HG02852 (cell line): Measurements from ENCODE around the gene CLMN.

Source experiments
- ATAC-seq: cut with Tn5 transposase; IDR thresholded peaks from one replicate; pipeline ENCODE4 v1.9.1; 2021; ENCODE audit warnings: mild to moderate bottlenecking, moderate library complexity; ENCODE audit not compliant: unreplicated experiment

Gene CLMN

DNA sequence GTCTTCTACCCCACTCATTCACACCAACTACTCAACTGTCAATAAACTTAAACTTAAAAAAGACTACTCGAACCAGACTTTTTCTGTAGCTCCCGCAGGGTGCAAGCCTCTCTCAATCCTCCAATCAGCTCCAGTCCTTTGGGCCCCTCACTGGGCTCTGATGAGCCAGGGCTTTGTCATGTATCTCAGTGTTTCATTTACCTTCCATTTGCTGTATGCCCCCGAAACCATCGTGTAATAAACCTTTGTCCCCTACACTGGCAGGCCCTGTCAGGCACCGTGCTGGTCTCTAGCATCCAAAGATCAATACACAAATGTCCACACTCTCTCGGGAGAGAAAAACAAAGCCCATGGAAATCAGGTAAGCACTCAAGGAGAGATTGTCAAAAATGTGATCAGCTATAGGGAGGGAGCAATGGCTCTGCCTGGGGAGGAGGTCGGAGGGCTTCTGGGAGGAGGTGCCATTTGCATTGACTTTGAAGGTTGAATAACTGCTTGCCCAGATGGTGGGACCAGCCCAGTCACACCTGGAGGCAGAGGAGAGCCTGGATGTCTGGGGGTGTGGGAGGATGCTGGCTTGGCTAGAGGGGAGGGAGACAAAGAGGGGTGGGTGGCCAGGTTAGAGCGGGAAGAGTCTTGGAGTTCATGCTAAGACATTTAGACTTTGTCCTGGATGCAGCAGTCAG lies 120.3 kb downstream of the CLMN start:
- ATAC-seq = no peak

DNA sequence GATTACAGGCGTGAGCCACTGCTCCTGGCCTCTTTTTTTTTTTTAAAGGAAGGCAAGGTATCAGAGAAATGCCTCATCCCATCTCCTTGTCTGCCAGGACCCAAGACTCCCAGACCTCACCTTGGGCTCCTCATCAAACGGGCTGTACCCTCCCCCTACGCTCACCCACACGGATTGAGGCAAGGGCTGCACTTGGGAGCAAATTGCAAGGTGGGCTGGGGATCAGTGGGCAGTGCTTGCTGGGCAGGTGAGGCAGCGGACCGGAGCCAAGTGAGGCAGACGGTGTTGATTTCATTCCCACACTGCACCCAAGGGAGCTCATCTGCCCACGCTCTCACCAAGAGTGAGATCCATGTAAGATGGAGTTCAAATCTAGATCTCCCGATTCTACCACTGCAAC lies 121.4 kb downstream of the CLMN start:
- no peak for ATAC-seq

DNA sequence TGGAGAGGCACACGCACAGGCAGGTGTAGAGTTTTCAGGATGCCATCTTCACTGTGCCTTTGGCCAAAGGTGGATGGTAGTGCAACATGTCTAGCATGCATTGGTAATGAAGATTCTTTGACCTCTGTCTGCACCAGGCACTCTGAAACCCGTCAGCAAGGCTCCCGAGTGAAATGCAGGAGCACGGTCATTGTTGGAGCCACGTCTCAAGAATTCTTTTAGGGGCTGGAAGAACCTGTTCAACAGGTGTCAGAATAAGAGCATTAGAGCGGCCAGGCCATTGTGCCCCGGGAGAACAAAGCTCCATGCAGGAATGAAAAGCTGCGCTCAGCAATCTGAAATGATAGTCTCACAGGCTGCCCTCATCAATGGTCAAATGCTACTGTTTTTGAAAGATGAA lies 122.2 kb downstream of the CLMN start:
- no peak for ATAC-seq

DNA sequence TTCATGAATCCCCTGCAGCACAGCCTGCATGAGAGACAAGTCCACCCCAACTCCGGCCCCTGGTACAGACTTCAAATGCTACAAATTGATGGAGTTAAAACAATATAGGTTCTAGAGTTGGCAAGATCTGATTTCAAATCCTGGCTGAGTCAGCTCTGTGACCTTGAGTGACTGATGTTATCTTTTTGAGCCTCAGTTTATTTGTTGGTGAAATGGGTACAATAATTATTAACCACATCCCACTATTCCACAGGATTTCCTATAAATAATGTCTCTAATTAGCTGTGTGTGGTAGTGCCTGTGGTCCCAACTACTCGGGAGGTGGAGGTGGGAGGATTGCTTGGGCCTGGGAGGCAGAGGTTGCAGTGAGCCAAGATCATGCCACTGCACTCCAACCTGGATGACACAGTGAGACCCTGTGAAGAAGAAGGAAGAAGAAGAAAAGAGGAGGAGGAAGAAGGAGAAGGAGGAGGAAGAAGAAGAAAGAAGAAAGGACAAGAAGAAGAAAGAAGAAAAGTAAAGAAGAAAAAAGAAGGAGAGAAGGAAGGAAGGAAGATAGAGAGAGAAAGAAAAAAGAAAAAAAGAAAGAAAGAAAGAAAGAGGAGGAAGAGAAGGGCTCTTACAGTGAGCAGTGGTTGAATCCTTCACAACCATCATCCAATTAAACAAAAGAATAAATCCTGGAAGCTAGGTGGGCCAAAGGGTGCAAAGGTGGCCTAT lies 122.7 kb downstream of the CLMN start:
- no peak for ATAC-seq

DNA sequence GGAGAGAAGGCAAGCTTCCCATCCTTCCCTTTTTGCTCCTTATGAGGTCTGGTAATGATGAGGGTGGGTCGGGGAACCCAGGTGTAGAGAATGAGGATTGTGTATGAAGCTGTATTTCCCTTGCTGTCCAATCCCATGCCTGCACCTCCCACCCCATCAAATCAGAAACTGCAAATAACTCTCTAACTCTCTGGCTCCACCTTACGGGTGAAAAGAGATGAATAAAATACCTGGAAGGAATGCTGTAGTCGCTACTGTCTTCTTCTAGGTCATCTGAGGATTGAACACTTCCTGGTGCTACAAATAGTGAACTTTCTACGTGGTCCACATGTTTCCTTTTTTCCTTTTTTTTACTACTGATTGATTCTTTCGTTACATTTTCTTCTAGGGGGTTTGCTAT lies 123.4 kb downstream of the CLMN start:
- no peak for ATAC-seq

DNA sequence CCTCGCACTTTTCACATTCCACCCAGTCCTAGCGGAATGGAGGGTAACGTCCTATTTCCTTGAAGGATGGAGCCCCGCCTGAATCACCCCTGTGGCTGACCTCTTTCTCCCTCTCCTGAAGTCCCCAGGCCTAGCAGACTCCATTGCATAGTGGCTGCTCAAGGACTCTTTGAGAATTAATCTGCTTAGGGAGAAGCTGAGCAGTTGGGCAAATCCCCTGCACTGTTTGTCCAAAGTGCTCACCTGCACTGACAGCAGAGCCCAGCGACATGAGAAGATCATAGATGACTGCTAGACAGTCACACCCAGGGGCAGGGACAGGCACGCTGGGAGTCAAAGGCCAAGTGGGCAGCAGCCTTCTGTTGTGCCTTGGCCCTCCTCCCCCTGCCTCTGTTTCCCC lies 124.7 kb downstream of the CLMN start:
- no peak for ATAC-seq

DNA sequence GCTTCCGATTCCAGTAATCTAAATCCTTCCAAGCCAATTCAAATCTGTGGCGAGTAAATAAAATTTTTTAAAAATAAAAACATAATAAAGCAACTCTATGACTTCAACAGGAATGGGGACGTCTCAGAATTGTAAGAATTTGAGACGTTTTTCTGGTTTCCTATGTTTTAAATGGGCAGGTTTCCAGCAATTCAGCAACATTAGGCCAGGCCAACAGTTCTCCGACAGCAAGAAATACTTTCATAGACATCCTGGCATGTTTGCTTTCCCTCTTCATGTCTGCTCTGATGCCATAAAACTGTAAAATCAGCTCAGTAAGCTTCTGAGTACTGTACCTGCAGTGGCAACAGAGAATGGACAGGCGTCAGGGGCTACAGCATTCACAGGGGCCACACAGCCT lies 126.6 kb downstream of the CLMN start:
- ATAC-seq = no peak

DNA sequence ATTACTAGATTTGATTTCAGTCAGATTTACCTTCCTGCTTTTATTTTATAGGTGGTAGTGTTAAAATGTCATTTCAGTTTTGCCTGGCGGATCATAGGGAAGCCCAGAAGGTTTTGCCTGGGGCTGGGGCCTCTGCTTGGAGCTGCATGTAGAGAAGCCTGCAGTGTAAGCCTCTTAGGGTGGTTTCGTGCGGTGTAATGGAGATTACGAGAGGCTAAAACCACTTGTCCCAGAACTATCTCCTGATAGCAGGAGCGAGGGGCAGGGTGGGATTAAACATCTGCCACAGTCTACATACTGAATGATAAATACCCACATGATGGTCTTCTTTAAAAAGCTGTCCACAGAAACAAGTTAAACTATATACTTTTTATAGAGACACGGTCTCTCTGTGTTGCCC lies 127.4 kb downstream of the CLMN start:
- no peak for ATAC-seq

DNA sequence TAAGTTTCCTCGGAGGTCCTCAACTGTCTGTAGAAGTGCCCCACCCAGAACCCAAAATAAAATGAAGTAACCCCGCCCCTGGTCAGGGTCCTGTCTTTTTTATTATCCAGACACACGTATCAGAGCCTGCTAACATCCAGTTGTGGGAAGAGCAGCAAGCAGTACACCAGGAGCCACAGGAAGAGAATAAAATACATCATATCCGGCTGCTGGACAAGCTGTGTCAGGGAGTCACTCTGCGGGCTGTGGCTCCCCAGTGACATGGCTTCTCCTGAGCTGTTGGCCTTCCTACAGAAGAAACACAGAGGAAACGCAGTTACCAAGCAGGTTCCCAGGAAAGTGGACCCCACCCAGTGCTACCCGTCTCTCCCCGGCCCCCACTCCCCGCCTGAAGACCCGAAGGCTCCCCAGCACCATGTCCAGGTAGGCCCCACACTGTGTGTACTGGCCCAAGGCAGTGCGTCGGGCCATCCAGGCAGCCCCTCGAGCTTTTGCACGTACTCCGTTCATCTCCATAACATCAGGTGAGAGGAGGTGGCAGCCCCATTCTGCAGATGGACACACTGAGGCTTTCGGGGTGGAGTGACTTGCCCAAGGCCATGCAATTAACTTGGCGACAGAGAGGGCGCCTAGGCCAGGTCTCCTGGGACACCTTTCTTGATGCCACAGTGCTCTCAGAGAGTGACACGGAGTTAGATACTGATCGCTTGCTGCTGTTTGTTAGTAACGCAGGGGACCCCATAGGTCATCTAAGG lies 128.1 kb downstream of the CLMN start:
- no peak for ATAC-seq

DNA sequence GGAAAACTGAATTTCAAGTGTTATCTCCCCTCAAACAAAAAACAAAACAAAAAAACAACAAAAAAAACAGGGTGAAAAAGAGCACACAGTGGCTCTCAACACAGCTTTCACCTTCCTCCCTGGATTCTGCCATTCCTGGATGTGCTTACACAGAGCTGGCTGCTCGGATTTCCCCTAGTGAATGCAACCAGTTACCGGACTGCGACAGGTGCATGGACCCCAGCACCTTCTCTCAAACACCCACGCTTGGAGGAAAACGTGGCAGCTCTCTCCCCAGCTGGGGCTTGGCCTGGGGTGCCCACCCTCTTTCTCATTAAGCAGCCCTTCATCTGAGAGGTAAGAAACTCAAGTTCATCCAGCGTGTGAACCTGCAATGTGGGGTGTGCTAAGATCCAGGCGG lies 128.9 kb downstream of the CLMN start:
- no peak for ATAC-seq

DNA sequence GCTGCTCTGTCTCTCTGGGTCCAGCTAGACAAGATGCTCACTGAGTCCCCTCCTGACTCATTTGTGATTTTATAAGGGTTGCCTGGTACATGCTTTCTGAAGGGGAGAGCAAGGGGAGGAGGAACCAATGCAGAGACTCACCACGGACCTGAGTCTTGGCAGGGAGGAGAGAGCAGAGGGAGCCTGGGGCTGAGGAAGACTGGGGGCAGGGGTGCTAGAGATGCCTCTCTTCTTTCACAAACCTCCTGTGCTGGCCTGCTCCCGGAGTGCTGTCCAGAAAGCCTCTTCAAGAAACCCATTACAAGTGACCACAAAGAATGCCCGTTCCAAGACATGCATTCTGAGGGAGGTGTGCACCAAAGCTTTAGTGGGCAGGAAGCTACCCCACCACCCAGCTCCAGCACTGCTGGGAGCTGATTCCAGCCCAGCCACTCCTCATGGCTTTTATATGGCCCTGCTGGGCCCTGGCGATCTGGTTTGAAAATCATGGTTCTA lies 129.3 kb downstream of the CLMN start:
- no peak for ATAC-seq

DNA sequence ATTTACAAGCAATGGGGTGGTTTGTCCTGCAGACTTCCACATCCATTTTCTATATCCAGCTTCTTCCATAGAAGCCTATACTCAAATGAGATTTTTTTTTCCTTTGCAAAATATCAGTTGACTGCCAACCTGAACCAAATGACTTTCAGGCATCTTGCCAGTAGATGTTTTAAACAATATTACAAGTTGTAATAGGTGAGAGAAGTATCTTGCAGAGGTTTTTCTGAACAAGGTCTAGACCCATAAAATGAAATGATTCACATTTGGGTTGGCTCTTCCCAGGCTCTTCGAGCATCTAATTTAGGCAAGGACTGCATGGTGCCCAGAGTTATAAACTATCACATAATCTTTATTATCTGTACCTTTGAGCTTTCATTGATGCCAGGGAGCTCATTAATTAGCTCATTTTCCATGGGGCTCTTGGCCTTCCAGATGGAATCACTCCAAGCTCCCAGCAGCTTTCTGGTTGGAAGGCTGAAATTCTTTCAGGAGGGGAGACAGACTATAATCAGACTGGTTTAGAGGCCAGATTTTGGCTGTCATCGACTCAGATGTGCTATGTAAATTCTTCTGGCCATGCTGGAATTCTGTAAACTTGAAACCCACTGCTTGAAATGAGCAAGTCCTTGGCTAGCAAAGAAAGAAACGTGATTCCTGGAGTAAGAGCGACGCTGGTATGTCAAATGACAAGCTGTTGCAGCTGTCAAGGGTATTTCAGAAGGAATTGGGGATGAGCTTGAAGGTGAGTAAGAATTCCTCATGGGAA lies 130.2 kb downstream of the CLMN start:
- ATAC-seq = no peak

DNA sequence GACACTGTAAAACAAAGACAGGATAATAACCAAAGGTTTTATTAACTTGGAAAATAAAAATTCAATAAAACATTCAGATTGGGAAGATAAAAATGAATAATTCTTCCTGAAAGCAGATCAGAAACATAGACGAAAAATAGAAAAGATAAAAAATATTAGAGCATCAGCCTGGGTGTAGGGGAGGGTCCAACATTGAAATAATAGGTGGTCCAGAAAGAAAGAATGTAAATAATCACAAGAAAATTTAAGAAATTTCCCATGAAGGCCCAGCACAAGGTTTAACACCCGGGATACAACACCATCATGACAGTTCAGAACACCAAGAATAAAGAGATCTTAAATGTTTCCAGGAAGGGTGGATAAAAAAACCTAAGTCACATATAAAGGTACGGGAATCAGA lies 131.3 kb downstream of the CLMN start:
- ATAC-seq = no peak

DNA sequence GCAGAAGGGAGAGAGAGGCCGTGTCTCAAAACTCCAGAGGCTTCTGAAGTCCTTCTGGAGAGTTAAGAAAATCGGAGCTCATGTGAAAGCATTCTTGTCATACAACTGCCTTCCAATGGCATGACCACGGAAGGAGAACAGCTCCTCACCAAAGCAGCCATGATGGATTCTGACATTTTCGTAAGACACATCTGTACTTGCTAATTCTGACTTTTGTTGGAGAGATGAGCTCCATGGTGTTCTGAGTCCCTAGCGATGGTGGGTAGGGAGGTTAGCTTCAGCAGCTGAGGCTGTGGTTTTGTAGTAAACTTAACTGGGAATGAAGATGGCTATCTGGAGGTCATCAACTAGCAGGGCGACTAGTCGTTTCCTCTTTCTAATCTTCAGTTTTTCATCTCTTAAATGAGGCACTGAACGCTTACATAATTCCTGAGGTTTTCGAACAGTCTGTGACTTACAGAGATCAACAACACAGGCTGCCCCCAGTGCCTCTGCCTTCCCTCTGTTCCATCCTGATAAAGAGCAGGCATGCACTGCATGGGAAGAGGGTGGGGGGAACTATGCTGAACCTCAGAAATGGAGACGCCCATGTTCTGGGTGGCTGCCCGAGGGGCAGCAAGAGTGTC lies 133.8 kb downstream of the CLMN start:
- no peak for ATAC-seq

DNA sequence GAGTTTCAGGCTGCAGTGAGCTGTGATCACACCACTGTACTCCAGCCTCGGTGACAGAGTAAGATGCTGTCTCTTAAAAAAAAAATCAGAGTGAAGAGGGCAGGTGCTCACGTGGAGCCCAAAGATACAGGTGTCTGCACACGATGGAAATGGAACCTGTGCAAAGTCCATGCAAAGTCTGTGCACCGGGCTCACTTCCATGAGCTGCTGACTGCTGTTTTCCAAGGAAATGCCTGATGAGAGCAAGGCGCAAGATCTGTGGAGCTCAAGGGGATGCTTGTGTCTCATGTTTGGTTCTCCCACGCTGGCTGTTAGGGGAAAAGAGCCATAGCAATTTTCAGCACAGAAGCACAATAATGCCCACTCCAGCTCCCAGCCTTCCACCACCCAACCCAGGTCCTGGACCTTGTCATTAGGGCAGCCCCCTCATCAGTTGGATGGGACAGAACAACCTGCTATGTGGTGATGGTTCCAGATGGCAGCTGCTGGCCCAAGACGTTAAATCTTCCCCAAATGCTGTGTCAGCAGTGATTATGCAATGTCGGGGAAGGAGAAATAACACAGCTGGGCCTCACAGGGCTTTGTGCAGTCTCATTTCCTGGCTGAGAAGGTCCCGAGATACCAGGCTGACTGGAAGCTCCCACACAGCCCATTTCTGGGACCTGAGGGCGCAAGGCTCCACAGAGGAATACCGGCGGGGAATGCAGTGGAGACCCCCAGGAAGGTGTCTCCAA lies 134.5 kb downstream of the CLMN start:
- ATAC-seq = no peak

DNA sequence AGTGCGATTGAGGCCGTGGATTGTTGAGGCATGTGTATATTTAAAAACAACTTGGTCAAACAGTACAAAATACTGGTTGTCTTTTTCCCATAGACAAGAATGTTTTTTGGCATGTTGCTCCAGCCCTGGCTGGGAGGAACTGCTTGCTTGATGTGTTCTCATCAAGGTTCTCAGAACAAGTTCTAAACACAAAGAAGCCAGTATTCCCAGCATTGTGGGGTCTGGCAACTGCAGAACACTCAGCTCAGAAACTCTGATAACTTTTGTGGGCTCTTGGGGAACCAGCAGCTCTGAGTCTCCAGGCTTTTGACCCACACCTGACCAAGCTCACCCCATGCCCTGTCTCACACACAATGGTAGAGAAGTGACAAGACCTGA lies 135.3 kb downstream of the CLMN start:
- ATAC-seq = no peak

DNA sequence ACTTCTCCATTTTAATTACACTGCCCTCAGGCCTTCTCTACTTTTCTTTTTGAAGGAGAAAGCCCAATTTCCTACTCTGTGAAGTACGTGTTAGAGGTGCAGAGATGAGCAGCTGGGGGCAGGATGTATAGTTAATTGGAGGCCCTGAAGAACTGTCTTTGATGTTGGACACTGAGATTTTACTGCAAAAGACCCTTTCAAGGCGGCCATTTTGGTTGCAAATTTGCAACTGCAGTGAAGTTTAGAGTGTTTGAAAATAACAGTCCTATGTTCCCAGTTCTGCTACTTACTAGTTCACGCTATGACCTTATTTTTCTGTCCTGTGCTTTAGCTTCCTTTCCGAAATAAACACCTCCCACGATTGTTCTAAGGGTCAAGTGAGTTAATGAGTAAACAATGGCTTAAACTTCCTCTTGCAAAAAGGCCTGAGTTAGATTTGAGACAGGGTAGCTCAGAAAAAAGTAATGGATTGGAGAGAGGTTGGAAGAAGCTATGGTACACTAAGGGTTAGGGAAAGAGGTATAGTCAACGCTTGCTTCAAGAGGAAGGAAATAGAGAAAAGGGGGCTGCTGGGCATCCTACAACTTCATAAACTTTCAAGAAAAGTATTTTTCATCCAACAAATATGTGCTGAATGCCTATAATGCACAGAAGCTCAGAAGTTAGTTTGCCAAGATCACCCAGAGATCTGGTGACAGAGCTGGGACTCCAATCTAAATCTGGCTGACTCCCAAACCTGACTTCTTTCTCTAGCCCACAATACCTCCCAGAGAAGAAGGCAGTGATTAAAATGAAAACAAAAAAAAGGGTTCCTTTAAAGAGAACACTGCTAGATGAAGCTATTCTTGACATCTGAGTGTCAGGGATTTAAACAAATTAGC lies 135.9 kb downstream of the CLMN start:
- no peak for ATAC-seq

DNA sequence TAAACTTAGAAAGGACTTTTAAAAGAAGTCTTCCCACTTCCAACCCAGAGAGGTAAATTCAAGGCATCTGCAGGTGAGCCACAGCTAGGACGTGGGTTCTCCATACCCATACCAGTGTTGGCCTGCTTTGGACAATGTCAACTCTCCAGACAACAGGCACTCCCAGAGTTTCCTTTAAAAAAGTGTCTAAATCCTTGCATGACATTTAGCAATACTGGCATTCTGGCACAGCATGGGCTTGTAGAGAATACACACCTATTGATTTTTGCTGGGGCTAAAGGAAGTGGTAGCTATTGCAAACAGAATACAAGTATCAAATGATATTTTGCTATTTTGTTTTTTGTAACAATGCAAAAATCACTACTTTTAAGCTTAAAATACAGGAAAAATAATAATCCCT lies 136.6 kb downstream of the CLMN start:
- ATAC-seq = no peak

DNA sequence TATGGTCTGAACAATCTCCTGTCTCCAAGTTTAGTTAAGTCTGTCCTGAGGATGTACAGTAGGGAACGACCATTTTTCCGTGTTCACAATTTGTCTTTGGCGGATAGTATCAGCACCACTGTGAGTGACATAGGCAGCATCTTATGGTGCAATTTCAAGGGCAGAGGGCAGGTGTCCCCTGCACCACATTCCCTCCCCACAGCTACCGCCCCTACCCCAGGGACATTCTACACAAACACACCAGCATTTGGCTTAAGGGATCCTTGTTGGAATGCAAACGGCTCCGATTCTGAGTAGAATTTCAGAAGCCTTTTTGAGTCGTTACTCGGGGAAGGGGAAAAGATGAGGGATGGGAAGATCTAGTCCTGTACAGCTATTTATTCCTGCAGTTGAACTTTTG lies 137.3 kb downstream of the CLMN start:
- ATAC-seq = no peak
